ENCODE data around the gene LHPP. TPM values are rescaled to one million over a fixed set of nuclear protein-coding genes. Genes with fewer than 3 reads are reported as not detected.

The LHPP gene
- total RNA-seq, 1 donor from 2014 or later: 15.2 TPM

DNA sequence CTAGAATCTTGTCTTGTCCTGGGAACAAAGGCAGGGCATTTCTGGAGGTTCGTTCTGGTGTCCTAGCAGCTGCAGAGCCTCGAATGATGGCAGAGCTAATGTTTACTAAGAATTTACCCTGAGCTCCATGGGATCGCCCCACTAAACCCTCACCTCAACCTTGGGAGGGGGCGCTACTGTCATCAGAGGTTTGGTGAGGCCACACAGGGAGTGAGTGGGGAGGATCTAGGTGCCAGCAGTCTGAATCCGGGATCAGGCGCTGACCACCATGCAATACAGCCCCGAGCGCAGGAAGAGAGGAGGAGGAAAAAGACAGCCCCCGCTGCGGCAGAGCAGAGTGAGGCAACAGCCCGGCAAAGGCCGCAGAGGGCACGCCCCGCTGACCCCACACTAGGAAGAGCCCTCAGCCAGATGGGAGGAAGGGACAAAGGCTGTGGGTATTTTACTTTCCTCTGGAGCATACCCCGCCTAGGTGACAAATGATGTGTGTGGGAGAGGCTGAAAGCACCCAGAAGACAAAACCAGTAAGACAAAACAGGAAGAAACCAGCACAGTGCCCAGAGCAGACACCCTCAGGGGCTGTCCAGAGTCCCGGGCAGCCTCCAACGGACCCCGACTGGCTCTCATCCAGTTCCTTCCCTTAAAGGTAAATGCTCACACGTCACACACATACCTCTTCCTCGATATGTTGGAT lies 179.1 kb downstream of the LHPP start:
- Mint-ChIP-seq H3K36me3 (ENCODE audit: insufficient read depth) (peaks cover 2% of the 10 kb centered on the region), H3K9me3 (ENCODE audit: low read depth) (no peaks in the 10 kb centered on the region), H3K27ac (peak overlapping the region; percentile 76), H3K4me1 (ENCODE audit: low read depth) (peaks cover 11% of the 10 kb centered on the region), H3K27me3 (no peaks in the 10 kb centered on the region), H3K4me3 (ENCODE audit: low read depth) (no peak overlapping the region)
- DNase-seq (ENCODE audit: low spot score, unreplicated experiment): no peak
- TF ChIP-seq, protein P1, sequence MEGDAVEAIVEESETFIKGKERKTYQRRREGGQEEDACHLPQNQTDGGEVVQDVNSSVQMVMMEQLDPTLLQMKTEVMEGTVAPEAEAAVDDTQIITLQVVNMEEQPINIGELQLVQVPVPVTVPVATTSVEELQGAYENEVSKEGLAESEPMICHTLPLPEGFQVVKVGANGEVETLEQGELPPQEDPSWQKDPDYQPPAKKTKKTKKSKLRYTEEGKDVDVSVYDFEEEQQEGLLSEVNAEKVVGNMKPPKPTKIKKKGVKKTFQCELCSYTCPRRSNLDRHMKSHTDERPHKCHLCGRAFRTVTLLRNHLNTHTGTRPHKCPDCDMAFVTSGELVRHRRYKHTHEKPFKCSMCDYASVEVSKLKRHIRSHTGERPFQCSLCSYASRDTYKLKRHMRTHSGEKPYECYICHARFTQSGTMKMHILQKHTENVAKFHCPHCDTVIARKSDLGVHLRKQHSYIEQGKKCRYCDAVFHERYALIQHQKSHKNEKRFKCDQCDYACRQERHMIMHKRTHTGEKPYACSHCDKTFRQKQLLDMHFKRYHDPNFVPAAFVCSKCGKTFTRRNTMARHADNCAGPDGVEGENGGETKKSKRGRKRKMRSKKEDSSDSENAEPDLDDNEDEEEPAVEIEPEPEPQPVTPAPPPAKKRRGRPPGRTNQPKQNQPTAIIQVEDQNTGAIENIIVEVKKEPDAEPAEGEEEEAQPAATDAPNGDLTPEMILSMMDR (IDR thresholded peaks at IDR 0.05; ENCODE audit: unreplicated experiment): no peak

DNA sequence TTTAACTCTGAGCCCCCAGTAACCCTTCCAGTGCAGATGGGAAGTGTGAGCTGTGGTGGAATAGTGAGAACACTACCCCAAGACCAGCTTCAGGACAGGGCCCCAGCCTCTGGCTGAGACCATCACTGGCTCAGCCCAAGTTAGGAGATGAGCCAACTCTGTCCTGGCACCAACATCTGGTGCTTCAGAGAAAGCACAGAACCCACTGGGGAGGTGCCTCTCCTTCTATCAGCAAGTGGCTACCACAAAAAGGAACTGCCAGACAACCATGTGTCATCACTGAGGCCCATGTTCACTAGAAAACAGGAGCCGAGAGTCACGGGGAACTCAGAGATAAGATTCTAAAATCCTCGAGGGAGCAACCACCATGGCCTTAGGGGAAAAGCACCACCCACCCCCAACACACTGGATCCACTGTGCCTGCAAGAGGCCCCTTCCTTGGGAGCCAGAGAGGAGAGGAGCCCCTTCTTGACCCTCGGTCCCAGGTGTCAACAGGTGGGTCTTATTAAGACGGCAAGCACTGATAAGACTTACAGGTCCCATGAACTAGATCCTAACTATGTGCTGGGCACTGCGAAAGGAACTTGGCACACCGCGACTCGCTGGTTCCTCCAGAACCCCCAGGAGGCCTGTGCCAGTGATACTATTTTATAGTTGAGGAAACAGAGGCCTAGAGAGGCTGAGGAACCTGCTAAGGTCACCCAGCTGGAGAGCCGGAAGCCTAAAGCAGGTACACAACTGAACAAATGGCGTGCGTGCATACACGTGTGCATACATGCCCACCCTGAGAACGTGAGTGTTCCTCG lies 179.9 kb downstream of the LHPP start:
- Mint-ChIP-seq H3K27me3 (no peaks in the 10 kb centered on the region), H3K4me3 (ENCODE audit: low read depth) (no peak overlapping the region), H3K27ac (no peak overlapping the region), H3K4me1 (ENCODE audit: low read depth) (peaks cover 11% of the 10 kb centered on the region), H3K9me3 (ENCODE audit: low read depth) (no peaks in the 10 kb centered on the region), H3K36me3 (ENCODE audit: insufficient read depth) (peaks cover 2% of the 10 kb centered on the region)
- TF ChIP-seq, protein P1 (IDR thresholded peaks at IDR 0.05; ENCODE audit: unreplicated experiment): no peak
- DNase-seq (ENCODE audit: low spot score, unreplicated experiment): no peak

DNA sequence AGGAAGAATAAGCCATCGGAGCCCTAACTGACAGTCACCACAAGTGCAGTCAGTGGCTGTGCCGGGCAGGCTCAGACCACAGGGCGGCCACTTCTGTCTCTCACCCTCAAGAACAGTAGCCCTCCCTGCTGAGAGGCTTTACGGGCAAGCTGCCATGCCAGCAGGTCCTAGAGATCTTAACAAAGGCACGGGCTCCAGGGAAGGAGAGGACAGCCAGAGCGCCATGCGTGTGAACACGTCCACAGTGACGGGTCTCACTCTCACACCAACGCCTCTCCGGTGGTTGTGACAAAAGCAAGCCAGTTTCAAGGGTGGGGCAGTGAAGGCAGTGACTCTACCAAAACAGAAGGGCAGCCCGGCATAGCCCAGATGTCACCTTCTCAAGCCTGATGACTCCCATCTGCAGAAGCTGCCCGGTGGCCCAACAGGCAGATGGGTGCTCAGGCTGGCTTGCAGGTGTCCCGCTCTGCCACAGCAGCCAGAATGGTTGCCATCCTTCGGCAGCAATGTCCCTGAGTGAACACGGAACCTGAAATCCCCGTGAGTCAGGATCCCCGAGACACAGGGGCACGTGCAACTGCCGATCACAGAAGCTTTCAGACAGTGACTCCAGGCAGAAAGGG lies 180.6 kb downstream of the LHPP start:
- Mint-ChIP-seq H3K27ac (no peak overlapping the region), H3K4me1 (ENCODE audit: low read depth) (peaks cover 11% of the 10 kb centered on the region), H3K9me3 (ENCODE audit: low read depth) (no peaks in the 10 kb centered on the region), H3K27me3 (no peaks in the 10 kb centered on the region), H3K36me3 (ENCODE audit: insufficient read depth) (peaks cover 2% of the 10 kb centered on the region), H3K4me3 (ENCODE audit: low read depth) (no peak overlapping the region)
- DNase-seq (ENCODE audit: low spot score, unreplicated experiment): no peak
- TF ChIP-seq, protein P1 (IDR thresholded peaks at IDR 0.05; ENCODE audit: unreplicated experiment): no peak

DNA sequence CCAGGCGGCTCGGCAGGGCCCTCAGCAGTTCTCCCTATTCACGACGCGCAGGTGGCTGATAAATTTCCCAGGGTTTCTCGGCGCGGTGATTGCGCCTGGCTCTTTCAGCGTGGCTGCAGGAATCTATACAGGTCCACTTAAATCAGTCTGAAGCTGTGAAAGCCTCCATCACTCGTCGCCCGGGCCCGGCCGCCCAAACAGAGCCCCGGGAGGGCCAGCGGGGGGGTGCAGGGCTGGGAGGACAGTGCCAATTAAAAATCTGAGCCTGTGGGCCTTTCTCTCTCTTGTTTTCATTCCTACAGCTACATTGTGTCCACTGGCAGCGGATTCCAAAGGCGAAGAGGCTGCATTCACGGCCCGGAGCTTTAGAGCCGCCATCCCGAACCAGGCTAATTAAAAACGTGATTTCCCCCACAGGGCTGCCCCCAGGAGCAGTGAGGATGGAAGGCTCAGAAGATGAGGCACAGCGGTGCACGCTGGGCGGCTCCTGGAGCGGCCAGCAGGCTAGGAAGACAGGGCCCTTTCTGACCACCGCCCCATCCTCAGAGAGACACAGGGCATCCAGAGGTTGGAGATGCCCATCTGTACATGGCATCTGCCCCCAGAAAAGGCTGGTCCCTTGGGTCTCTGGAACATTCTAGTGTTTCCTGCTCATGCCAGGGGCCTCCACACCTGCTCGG lies 181.8 kb downstream of the LHPP start:
- no peaks in the 10 kb centered on the region for H3K27me3 Mint-ChIP-seq
- H3K36me3 Mint-ChIP-seq (ENCODE audit: insufficient read depth): no peaks in the 10 kb centered on the region
- H3K27ac Mint-ChIP-seq: no peak overlapping the region
- DNase-seq (ENCODE audit: low spot score, unreplicated experiment): no peak
- TF ChIP-seq, protein P1 (IDR thresholded peaks at IDR 0.05; ENCODE audit: unreplicated experiment): no peak
- H3K4me3 Mint-ChIP-seq (ENCODE audit: low read depth): no peak overlapping the region
- no peaks in the 10 kb centered on the region for H3K9me3 Mint-ChIP-seq (ENCODE audit: low read depth)
- peaks cover 11% of the 10 kb centered on the region for H3K4me1 Mint-ChIP-seq (ENCODE audit: low read depth)

DNA sequence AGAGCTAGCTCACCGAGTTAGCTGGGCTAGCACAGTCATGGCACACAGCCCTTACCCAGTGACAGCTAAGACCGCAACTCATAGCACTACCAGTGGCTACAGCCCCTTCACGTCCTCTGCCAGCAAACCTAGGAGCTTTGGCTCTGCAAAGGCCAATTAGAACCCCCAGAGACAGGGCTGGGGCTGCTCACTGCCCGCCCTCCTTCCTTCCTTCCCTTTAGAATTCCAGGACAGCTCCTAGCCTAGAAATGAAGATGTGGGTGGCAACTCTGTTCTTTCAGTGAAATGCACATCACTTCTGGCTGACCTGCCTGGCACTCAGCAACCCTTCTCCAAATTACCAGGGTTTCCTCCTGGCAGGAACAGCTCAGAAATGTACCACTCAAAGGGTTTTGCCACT lies 182.6 kb downstream of the LHPP start:
- Mint-ChIP-seq H3K36me3 (ENCODE audit: insufficient read depth) (no peaks in the 10 kb centered on the region), H3K4me1 (ENCODE audit: low read depth) (peaks cover 11% of the 10 kb centered on the region), H3K27ac (no peak overlapping the region), H3K27me3 (no peaks in the 10 kb centered on the region), H3K4me3 (ENCODE audit: low read depth) (no peak overlapping the region), H3K9me3 (ENCODE audit: low read depth) (no peaks in the 10 kb centered on the region)
- DNase-seq (ENCODE audit: low spot score, unreplicated experiment): no peak
- TF ChIP-seq, protein P1 (IDR thresholded peaks at IDR 0.05; ENCODE audit: unreplicated experiment): no peak

Measured in progenitor cell of endocrine pancreas (in vitro differentiated cells).